ENCODE data around the gene PROCA1.

GRCh38 chr17:28725166-28725659 is 13.5 kb upstream of the PROCA1 start:
- TF ChIP-seq CTCF (IDR thresholded peaks at IDR 0.05) (no peak), POLR2A (IDR thresholded peaks at IDR 0.05) (no peak)
